Activated CD8-positive, alpha-beta memory T cell treated with anti-CD3 and anti-CD28 coated beads for 1 hour (primary cell): ENCODE results near the gene FAM221A.
"Not testable (repeated sequence)": the region's sequence is repeated elsewhere in the genome, so short reads cannot be mapped to it uniquely, and the experiment has no call there.

ENCODE experiments used
- DNase-seq, 2 donors: peaks; one replicate each; pipeline ENCODE4 v3.0.0-alpha.2; 2020; ENCODE audit warnings: low read depth in 1 of 2; ENCODE audit errors: extremely low read depth in 1 of 2

The FAM221A gene

GRCh38 chr7:23679898-23680413, at the start of gene FAM221A:
Gene FAM221A (plus strand): TSS chr7:23680199. CDS start chr7:23680219, 20 bp downstream.
- peak; percentile 40 to 72 for DNase-seq

- no peak for DNase-seq
Observed at GRCh38 chr7:23633417-23633816, 46.6 kb upstream of the FAM221A start.

GRCh38 chr7:23645822-23646221, 34.2 kb upstream of the FAM221A start:
- no peak for DNase-seq

GRCh38 chr7:23653942-23654341, 26.1 kb upstream of the FAM221A start:
- DNase-seq: no peak

- DNase-seq: no peak
Observed at GRCh38 chr7:23654508-23654907, 25.5 kb upstream of the FAM221A start.

GRCh38 chr7:23655433-23655832, 24.6 kb upstream of the FAM221A start:
- DNase-seq: no peak

GRCh38 chr7:23658831-23659427, 21.1 kb upstream of the FAM221A start:
- DNase-seq: no peak

- DNase-seq: no peak
Observed at GRCh38 chr7:23661385-23661784, 18.6 kb upstream of the FAM221A start.

- no peak for DNase-seq
Observed at GRCh38 chr7:23662124-23662983, 17.6 kb upstream of the FAM221A start.

GRCh38 chr7:23662984-23663313, 17.1 kb upstream of the FAM221A start:
- DNase-seq: no peak

GRCh38 chr7:23664122-23664521, 15.9 kb upstream of the FAM221A start:
- no peak for DNase-seq

GRCh38 chr7:23672033-23672432, 8.0 kb upstream of the FAM221A start:
- no peak for DNase-seq

- DNase-seq: no peak
Observed at GRCh38 chr7:23680414-23681405, 711 bp downstream of the FAM221A start.

- not testable (repeated sequence) for DNase-seq
Observed at GRCh38 chr7:23684041-23684440, 4.0 kb downstream of the FAM221A start.

- no peak for DNase-seq
Observed at GRCh38 chr7:23685731-23686130, 5.7 kb downstream of the FAM221A start.

- no peak for DNase-seq
Observed at GRCh38 chr7:23687011-23687410, 7.0 kb downstream of the FAM221A start.

- DNase-seq: no peak
Observed at GRCh38 chr7:23689165-23689564, 9.2 kb downstream of the FAM221A start.

GRCh38 chr7:23691320-23691719, 11.3 kb downstream of the FAM221A start:
- no peak for DNase-seq

GRCh38 chr7:23693224-23693623, 13.2 kb downstream of the FAM221A start:
- no peak for DNase-seq

- peak in 1 of 2 donors; percentile 48 for DNase-seq
Observed at GRCh38 chr7:23696916-23697441, 17.0 kb downstream of the FAM221A start.

- no peak for DNase-seq
Observed at GRCh38 chr7:23698822-23699221, 18.8 kb downstream of the FAM221A start.
